Fibroblast of skin of back (primary cell): ENCODE data around the gene BCL2.

Experiments
- DNase-seq: peaks from one replicate; pipeline ENCODE4 v3.0.0-alpha.2; 2013

Gene BCL2

DNA sequence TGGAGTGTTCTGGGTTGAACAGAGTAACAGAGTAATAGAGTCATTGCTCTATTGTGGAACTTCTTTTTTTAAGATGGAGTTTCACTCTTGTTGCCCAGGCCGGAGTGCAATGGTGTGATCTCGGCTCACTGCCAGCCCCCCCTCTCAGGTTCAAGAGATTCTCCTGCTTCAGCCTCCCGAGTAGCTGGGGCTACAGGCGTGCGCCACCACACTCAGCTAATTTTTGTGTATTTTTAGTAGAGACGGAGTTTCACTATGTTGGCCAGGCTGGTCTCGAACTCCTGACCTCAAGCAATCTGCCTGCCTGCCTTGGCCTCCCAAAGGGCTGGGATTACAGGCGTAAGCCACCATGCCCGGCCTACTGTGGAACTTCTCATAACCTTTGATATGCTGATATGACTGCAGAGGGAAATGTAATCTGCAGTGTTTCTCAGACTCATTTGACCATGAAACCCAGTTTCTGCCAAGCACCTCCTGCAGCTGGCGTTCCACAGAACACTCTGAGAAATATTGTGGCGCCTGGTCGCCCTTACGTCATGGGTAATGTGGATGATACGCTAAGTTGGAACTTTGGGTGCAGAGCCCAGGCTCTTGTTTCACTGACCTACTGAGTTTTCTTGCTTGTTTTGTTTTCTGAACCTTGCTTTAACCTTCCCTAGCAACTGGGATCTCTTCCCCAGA, 213.8 kb downstream of the BCL2 start:
- no peak for DNase-seq

- DNase-seq, result no peak
These were observed 214.7 kb downstream of the BCL2 start for GRCh38 chr18:63104868-63105267.

DNA sequence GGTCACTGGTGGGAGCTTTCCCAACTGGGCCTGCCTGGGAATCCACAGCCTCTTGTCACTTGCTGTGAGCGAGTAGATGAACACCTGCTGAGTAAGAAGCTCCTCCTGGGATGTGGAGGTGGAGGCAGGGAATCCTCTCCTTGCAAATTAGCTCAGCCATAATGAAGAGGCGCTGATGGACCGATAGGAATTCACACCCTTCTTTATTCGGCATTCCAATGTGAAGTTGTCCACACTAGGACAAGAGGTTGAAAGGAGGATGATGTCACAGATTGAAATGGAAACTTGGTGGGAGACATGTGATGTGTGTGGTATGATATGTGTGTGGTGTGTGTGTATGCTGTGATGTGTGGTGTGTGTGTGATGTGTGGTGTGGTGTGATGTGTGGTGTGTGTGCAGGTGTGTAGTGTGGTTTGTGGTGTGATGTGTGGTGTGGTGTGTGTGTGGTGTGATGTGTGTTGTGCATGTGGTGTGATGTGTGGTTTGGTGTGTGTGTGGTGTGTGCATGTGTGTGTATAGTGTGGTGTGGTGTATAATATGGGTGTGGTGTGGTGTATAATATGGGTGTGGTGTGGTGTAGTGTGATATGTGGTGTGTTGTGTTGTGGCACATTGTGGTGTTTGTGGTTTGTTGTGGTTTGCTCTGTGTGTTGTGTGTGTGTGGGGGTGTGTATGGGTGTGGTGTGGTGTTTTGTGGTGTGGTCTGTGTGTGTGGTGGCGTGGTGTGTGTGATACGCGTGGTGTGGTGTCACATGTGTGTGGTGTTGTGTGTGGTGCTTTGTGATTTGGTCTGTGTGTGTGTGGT, 216.4 kb downstream of the BCL2 start:
- DNase-seq, result peak; percentile 20

DNA sequence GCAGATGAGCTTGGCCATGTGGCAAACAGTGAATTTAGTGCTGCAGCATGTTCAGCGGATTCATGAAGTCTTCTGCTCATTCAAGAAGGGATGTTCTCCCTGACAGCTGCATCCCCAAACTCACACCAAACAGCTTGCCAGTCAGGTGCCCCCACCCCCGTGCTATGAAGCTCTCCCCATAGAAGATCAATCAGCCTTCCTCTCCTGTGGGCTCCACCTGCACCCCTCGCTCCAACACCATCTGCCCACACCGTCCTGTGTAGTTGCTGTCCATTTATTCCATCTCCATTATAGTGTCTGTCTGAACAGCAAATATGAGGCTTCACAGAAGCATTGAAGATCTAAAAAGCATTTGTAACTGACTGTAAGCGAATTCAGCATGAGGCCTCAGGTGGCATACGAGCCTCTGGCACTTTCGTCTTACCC, 218.9 kb downstream of the BCL2 start:
- no peak for DNase-seq

DNA sequence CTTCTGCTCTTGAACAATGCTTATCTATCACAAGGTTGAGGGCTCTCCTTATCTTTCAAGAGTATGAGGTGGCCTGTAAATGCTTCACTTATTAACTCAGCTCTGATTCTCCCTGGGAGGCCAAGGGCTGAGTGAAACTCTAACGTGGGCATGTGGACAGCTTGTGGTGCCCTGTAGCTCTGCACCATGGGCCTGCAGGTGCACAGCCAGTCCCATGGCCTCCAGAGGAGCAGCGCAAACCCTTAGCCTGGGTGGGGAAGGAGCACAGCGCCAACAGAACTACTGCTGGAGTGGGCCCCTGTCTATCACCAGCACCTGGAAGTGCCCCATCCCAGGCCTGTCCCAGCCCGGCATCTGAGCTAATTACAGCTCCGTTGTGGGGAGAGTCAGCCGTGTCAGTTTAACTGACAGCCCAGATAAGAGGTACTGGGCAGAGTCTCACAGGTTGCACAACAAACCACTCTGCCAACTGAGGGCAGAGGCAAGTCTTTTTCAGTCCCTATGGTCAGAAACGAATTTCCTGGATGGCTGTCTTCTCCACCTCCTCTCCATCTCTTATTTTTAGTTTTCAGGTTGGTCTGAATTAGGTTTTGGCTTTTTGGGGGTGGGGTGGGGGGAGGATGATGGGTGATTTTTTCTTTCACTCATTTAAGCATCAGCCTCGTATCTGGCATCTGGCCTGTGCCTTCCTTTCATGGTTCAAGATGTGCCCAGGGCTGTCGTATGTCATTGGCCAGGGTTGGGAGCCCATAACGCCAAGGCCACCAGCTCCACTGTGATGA, 219.5 kb downstream of the BCL2 start:
- DNase-seq, result no peak

GRCh38 chr18:63099091-63099840, 220.3 kb downstream of the BCL2 start:
- DNase-seq, result no peak

GRCh38 chr18:63098018-63098981, 221.3 kb downstream of the BCL2 start:
- no peak for DNase-seq

DNA sequence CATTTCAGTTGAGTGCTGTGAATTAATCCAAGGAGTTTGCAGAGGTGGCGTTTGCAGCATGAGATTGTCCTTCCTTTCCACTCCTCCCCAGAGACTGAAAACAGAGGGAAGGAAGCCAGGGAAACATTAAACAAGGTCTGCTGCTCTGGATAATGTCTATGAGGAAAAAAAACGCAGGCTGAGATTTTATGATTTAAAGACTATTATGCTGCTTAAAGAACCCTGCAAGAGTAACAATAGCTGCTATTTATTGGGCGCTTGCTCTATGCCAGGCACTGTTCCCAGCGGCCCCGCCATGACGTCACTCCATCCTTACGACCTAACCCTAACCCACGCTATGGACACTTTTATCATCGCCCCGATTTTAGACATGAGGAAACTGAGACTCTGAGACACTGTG, 222.4 kb downstream of the BCL2 start:
- no peak for DNase-seq

GRCh38 chr18:63096327-63096874, 223.2 kb downstream of the BCL2 start:
- DNase-seq, result no peak

DNA sequence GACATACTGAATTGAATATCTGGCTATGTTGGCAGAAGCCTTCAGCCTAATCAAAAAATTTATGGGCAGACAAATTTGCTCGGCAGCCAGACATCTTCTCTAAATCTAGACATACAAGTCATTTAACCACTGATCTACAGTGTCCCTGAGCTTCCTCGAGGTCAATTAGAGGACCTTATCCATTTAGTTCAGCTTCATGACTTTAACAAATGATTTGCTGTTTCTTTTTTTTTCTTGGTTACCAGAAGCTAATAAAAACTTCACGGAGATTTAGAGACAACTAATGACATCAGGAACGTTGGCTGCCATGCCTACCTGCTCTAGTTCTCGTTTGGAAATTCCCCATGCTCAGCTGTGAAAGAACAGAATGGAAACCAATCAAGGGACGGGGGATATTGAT, 223.8 kb downstream of the BCL2 start:
- no peak for DNase-seq

DNA sequence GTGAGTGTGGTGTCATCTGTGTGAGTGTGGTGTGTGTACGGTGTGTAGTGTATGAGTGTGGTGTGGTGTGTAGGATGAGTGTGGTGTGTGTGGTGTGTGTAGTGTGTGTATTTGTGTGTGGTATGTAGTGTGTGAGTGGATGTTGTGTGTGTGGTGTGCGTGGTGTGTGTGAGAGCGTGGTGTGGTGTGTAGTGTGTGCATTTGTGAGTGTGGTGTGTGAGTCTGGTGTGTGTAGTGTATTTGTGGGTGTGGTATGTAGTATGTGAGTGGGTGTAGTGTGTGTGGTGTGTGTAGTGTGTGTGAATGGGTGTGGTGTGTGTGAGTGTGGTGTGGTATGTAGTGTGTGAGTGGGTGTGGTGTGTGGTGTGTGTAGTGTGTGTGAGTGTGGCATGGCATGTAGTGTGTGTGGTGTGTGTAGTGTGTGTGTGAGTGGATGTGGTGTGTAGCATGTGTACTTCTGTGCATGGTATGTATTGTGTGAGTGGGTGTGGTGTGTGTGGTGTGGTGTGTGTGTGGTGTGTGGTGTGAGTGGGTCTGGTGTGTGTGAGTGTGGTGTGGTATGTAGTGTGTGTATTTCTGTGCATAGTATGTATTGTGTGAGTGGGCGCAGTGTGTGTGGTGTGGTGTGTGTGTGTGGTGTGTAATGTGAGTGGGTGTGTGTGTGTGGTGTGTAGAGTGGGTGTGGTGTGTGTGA, 227.8 kb downstream of the BCL2 start:
- DNase-seq, result no peak

GRCh38 chr18:63090334-63090733, 229.2 kb downstream of the BCL2 start:
- DNase-seq, result no peak

DNA sequence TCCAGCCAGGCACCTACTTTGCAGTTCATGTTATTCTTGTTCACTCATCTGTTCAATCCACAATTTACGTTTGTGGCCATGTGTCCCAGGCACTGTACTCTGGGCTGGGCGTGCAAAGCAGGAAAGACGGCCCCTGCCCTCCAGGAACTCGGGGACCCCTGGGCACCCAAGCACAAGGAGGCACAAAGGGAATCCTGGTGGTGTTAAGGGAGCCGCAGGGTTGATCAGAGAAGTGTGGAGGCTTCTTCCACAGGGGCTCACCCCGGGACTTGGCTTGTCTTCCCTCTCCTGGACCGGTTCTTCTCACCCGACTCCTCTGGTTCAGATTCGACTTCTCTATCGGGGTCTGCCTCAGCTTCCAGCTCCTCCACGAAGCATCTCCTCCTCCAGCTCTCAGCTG, 230.5 kb downstream of the BCL2 start:
- no peak for DNase-seq

DNA sequence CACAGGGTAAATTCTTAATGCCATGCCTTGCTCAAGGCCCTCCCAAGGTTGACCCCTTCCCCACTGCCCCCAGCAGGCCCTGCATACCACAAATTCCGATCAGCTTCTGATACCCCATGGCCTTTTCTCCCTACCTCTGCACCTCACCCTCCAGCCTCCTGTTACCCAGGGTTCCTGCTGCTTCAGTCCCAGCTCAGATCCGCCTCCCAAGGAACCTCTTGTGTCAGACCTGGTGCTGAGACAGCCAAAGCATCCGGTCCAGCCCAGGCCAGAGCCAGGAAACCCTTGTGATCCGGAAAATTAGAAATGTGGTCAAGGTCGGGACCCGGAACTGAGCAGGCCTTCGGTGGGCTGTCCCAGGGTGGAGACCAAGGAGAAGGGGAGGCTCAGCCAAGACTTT, 231.3 kb downstream of the BCL2 start:
- no peak for DNase-seq

GRCh38 chr18:63087421-63088230, 231.9 kb downstream of the BCL2 start:
- no peak for DNase-seq

DNA sequence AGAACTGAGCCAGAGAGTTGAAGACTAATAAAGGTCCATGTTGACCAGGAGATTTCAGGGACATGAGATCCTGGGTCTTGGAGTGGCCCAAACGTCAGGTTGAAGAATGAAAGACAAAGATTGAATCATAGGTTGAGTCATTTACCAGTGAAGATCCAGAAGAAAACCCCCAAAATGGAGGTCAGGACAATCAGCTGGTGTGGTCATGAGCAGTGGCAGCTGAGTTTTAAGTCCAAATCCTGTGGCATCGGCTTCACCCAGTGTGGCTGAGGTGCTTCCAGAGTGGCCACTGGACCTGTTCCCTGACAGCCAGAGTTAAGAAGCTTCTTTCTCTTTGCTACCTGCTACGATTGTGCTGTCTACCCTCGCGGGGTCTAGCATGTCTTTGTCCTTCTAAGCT, 234.0 kb downstream of the BCL2 start:
- no peak for DNase-seq

- DNase-seq, result no peak
These were observed 235.3 kb downstream of the BCL2 start for GRCh38 chr18:63084219-63084618.

- DNase-seq, result no peak
These were observed 236.0 kb downstream of the BCL2 start for GRCh38 chr18:63083555-63083954.

DNA sequence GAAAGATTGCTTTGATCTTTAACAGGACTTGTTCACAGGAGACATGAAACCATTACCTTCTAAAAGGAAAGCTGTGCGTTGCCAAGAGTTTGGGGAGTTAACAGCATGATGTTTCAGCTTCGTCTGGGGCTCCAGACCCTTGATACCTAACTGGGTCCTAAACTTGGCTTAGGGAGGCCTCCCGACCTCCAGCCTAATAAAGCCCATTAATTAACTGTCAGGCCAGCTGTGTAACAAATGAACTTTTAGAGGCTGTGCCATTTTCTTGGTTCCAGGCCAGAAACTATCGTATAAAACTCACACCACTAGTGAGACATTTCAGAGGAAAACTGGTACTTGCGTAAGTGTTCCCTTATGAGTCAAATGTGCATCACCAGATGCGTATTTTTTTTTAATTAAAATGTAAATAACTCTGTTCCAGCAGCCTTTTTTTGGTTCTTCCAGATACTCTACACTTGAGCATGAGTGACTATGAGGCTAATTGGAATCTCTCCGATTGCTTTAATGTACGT, 236.5 kb downstream of the BCL2 start:
- DNase-seq, result peak; percentile 27
